T-helper 17 cell (primary cell): ENCODE measurements around the gene ZNF235. TPM values are rescaled to one million over a fixed set of nuclear protein-coding genes. Genes with fewer than 3 reads are reported as not detected.
"Not testable (repeated sequence)": the region's sequence is repeated elsewhere in the genome, so short reads cannot be mapped to it uniquely, and the experiment has no call there.

Experiments used
- ATAC-seq: fragments of 150-1000 bp; cut with Tn5 transposase; 2 replicates; pipeline ENCODE4 v1.10.0; 2021; ENCODE audit warnings: mild to moderate bottlenecking, moderate library complexity
- DNase-seq, 3 donors: peaks; one replicate each; pipeline versions ENCODE4 v3.0.0 to v3.0.0-alpha.2; 2020 to 2021
- H3K9me3 ChIP-seq: one replicate; pipeline ENCODE4 v1.7.0; 2013; ENCODE audit warnings: low read length, mild to moderate bottlenecking; ENCODE audit not compliant: control insufficient read depth, poor library complexity, severe bottlenecking
- H3K27ac Mint-ChIP-seq: one replicate; pipeline ENCODE4 v1.8.0; 2022; ENCODE audit warnings: mild to moderate bottlenecking, moderate library complexity, mixed read lengths
- H3K27me3 Mint-ChIP-seq: one replicate; pipeline ENCODE4 v1.8.0; 2022; ENCODE audit warnings: mixed read lengths
- H3K36me3 Mint-ChIP-seq: one replicate; pipeline ENCODE4 v1.8.0; 2022; ENCODE audit warnings: low read depth, mixed read lengths
- H3K4me1 Mint-ChIP-seq: one replicate; pipeline ENCODE4 v1.8.0; 2022; ENCODE audit warnings: mild to moderate bottlenecking, mixed read lengths
- H3K4me3 Mint-ChIP-seq: one replicate; pipeline ENCODE4 v1.8.0; 2022; ENCODE audit warnings: mild to moderate bottlenecking, moderate library complexity, mixed read lengths
- total RNA-seq, 4 donors: library from RNA in 2 of 4; stranded (reverse) in 2 of 4; gene quantifications; one replicate each; pipeline ENCODE4 v1.2.3 and lab custom pipeline; 2022 to 2026

The ZNF235 gene
- total RNA-seq, 2 donors from 2014 or later, result 4.2 to 5.3 TPM

DNA sequence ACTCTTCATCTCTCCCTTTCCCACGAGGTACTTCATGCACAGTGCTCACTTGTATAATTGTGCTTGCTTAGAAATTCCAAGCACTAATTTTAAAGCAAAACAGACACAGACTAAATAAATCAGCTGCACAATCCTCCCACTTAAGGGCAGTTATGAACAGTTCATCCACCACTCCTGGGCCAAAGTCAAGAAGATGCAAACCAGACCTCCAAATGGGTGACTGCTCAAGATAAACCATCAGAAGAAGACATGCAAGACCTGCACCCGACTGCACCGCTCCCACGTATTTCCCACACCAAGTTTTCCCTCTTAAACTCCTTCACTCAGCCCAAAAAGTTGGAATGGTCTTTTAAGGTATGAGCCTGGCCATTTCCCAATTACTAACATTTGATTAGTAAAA, 19.9 kb downstream of the ZNF235 start:
- no peaks in the 10 kb centered on the region for H3K27me3 Mint-ChIP-seq
- ATAC-seq (no peak), DNase-seq (no peak)
- H3K4me1 Mint-ChIP-seq, result no peaks in the 10 kb centered on the region
- H3K27ac Mint-ChIP-seq, result no peak overlapping the region
- no peak overlapping the region for H3K4me3 Mint-ChIP-seq
- no peaks in the 10 kb centered on the region for H3K36me3 Mint-ChIP-seq
- H3K9me3 ChIP-seq, result peaks cover 27% of the 10 kb centered on the region

- no peak for ATAC-seq
- peaks cover 13% of the 10 kb centered on the region for H3K9me3 ChIP-seq
- Mint-ChIP-seq H3K36me3 (peaks cover 1% of the 10 kb centered on the region), H3K4me3 (no peak overlapping the region), H3K27me3 (no peaks in the 10 kb centered on the region), H3K27ac (no peak overlapping the region), H3K4me1 (no peaks in the 10 kb centered on the region)
- DNase-seq, result no peak
Observed at GRCh38 chr19:44282846-44283245, 22.0 kb downstream of the ZNF235 start.

- peaks cover 9% of the 10 kb centered on the region for H3K9me3 ChIP-seq
- H3K36me3 Mint-ChIP-seq, result peaks cover 2% of the 10 kb centered on the region
- no peak overlapping the region for H3K27ac Mint-ChIP-seq
- ATAC-seq (no peak), DNase-seq (no peak)
- H3K27me3 Mint-ChIP-seq, result no peaks in the 10 kb centered on the region
- H3K4me1 Mint-ChIP-seq, result no peaks in the 10 kb centered on the region
- no peak overlapping the region for H3K4me3 Mint-ChIP-seq
Observed at GRCh38 chr19:44280916-44281315, 23.9 kb downstream of the ZNF235 start.

DNA sequence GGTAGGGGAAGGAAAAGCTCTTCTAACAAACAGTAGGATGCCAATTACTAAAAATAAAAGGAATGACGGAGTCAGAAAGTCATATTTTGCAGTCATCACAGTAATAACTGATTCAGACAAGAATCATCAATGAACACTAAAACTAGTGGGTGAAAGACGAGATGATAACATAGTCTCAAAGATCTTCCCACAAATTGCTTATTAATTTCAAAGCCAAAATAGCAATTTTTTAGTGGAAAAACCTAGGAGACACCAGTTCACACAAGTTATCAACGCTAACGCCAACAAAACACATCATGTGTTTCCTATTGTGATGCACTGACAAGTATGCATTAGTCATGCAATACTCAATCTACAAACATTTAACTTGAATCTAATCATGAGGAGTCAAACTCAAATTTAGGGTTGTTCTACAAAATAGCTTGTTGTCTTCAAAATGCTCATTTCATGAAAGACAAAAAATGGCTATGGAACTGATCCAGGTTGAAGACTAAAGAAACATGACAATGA, 26.6 kb downstream of the ZNF235 start:
- DNase-seq (no peak), ATAC-seq (no peak)
- H3K9me3 ChIP-seq, result peaks cover 21% of the 10 kb centered on the region
- peaks cover 2% of the 10 kb centered on the region for H3K36me3 Mint-ChIP-seq
- H3K4me3 Mint-ChIP-seq, result no peak overlapping the region
- H3K27ac Mint-ChIP-seq, result no peak overlapping the region
- no peaks in the 10 kb centered on the region for H3K4me1 Mint-ChIP-seq
- no peaks in the 10 kb centered on the region for H3K27me3 Mint-ChIP-seq

DNA sequence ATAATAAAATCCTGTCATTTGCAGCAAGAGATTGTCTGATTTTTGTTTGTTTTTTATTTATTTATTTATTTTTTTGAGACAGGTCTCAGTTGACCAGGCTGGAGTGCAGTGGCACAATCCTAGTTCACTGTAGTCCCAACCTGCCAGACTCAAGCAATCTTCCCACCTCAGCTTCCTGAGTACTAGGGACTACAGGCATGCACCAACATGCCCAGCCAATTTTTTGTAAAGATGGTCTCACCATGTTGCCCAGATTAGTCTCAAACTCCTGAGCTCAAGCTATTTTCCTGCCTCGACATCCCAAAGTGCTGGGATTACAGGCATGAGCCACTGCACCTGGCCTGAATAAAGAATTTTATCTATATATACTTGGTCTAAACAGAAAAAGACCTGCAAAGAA, 27.5 kb downstream of the ZNF235 start:
- Mint-ChIP-seq H3K27ac (no peak overlapping the region), H3K36me3 (peaks cover 6% of the 10 kb centered on the region), H3K4me1 (no peaks in the 10 kb centered on the region), H3K27me3 (no peaks in the 10 kb centered on the region), H3K4me3 (no peak overlapping the region)
- H3K9me3 ChIP-seq, result peaks cover 21% of the 10 kb centered on the region
- DNase-seq (no peak), ATAC-seq (no peak)

GRCh38 chr19:44260695-44261446, 44.0 kb downstream of the ZNF235 start:
- Mint-ChIP-seq H3K4me1 (peaks cover 5% of the 10 kb centered on the region), H3K27ac (no peak overlapping the region), H3K4me3 (peak overlapping the region; percentile 82), H3K36me3 (no peaks in the 10 kb centered on the region), H3K27me3 (no peaks in the 10 kb centered on the region)
- DNase-seq (no peak), ATAC-seq (no peak)
- peaks cover 14% of the 10 kb centered on the region for H3K9me3 ChIP-seq

DNA sequence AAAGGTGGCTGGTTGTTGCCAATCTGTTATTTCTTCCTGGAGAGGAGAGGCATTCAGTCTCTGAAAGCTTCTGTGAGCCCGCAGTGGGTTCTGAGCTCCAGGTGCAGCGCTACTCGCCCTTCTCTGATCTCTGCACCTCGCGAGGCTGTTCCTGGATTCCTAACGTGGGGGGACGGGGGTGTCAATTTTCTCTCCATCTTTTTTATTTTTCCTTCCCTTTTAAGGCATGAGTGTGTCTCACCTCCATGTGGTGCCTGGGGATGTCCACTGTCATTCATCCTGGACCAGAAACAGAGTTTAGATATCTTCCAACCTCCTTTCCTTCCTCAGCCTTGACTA, 44.5 kb downstream of the ZNF235 start:
- no peaks in the 10 kb centered on the region for H3K27me3 Mint-ChIP-seq
- H3K4me3 Mint-ChIP-seq, result peak overlapping the region; percentile 82
- no peaks in the 10 kb centered on the region for H3K36me3 Mint-ChIP-seq
- no peak overlapping the region for H3K27ac Mint-ChIP-seq
- ATAC-seq, result no peak
- peaks cover 5% of the 10 kb centered on the region for H3K4me1 Mint-ChIP-seq
- H3K9me3 ChIP-seq, result peaks cover 12% of the 10 kb centered on the region
- no peak for DNase-seq

- Mint-ChIP-seq H3K4me1 (peaks cover 5% of the 10 kb centered on the region), H3K27me3 (no peaks in the 10 kb centered on the region), H3K27ac (no peak overlapping the region), H3K4me3 (no peak overlapping the region), H3K36me3 (no peaks in the 10 kb centered on the region)
- DNase-seq (no peak), ATAC-seq (no peak)
- H3K9me3 ChIP-seq, result peaks cover 16% of the 10 kb centered on the region
Observed at GRCh38 chr19:44258835-44259413, 45.9 kb downstream of the ZNF235 start.

DNA sequence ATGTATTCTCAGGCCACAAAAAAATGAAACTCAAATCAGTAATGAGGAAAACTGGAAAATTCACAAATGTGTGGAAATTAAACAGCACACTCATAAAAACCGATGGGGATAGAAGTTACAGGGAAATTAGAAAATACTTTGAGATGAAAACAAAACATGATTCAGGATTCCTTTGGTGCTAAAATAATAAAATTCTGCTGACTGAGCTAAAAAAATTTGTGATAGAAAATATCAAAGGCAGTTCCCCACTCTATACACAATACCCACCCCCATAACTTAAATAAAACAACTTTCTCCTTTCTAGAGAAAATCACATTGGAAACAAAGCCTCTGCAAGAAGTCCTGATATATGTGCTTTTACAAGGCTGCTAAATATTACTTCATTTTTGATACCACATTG, 46.7 kb downstream of the ZNF235 start:
- no peak for DNase-seq
- H3K9me3 ChIP-seq, result peaks cover 22% of the 10 kb centered on the region
- Mint-ChIP-seq H3K4me1 (peaks cover 5% of the 10 kb centered on the region), H3K36me3 (no peaks in the 10 kb centered on the region), H3K4me3 (no peak overlapping the region), H3K27me3 (no peaks in the 10 kb centered on the region), H3K27ac (no peak overlapping the region)
- ATAC-seq, result no peak

DNA sequence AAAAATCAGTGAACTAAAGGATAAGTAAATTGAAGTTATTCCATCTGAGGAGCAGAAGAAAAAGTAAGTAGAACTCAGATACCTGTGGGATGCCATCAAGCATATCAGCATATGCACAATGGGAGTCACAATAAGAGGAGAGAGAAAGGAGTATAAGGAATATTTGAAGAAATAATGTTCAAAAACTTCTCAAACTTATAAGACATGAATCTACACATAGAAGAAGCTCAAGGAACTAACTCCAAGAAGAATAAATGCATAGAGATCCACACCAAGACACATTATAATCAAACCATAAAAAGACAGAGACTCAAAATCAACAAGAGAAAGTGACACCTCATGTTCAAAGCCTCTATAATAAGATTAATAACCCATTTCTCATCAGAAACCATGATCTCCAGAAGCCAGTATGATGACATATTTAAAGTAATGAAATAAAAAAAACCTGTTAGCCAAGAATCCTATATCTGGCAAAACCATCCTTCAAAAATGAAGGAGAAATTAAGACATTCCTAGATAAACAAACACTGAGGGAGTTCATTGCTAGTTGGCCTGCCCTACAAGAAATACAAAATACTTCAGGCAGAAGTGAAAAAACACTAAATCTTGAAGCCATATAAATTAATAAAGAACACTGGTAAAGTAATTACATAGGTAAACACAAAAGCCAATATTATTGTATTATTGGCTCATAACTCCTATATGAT, 49.0 kb downstream of the ZNF235 start:
- H3K27ac Mint-ChIP-seq, result no peak overlapping the region
- H3K27me3 Mint-ChIP-seq, result no peaks in the 10 kb centered on the region
- peaks cover 18% of the 10 kb centered on the region for H3K9me3 ChIP-seq
- no peak overlapping the region for H3K4me3 Mint-ChIP-seq
- H3K4me1 Mint-ChIP-seq, result peaks cover 5% of the 10 kb centered on the region
- no peak for DNase-seq
- no peak for ATAC-seq
- no peaks in the 10 kb centered on the region for H3K36me3 Mint-ChIP-seq

GRCh38 chr19:44254496-44254895, 50.3 kb downstream of the ZNF235 start:
- no peaks in the 10 kb centered on the region for H3K4me1 Mint-ChIP-seq
- H3K27me3 Mint-ChIP-seq, result no peaks in the 10 kb centered on the region
- no peak for ATAC-seq
- no peak for DNase-seq
- H3K9me3 ChIP-seq, result peaks cover 25% of the 10 kb centered on the region
- H3K27ac Mint-ChIP-seq, result no peak overlapping the region
- H3K36me3 Mint-ChIP-seq, result no peaks in the 10 kb centered on the region
- H3K4me3 Mint-ChIP-seq, result no peak overlapping the region

- H3K27ac Mint-ChIP-seq, H3K27me3 Mint-ChIP-seq, H3K4me1 Mint-ChIP-seq, ATAC-seq, H3K36me3 Mint-ChIP-seq, H3K4me3 Mint-ChIP-seq, DNase-seq: not testable (repeated sequence)
- H3K9me3 ChIP-seq, result peaks cover 26% of the 10 kb centered on the region
Observed at GRCh38 chr19:44253392-44253791, 51.4 kb downstream of the ZNF235 start.

DNA sequence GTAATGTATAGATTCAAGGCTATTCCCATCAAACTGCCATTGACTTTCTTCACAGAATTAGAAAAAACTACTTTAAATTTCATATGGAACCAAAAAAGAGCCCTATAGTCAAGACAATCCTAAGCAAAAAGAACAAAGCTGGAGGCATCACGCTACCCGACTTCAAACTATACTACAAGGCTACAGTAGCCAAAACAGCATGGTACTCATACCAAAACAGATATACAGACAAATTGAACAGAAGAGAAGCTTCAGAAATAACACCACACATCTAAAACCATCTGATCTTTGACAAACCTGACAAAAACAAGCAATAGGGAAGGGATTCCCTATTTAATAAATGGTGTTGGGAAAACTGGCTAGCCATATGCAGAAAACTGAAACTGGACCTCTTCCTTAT, 52.5 kb downstream of the ZNF235 start:
- not testable (repeated sequence) for ATAC-seq, H3K27me3 Mint-ChIP-seq, H3K4me1 Mint-ChIP-seq, H3K27ac Mint-ChIP-seq, H3K4me3 Mint-ChIP-seq, H3K36me3 Mint-ChIP-seq, DNase-seq
- H3K9me3 ChIP-seq, result peaks cover 28% of the 10 kb centered on the region
